ENCODE results near the gene IFNAR2. TPM values are rescaled to one million over a fixed set of nuclear protein-coding genes. Genes with fewer than 3 reads are reported as not detected.

IFNAR2 gene
- polyA plus RNA-seq, 3 donors = 47.7 to 79.8 (median 59.5) TPM

DNA sequence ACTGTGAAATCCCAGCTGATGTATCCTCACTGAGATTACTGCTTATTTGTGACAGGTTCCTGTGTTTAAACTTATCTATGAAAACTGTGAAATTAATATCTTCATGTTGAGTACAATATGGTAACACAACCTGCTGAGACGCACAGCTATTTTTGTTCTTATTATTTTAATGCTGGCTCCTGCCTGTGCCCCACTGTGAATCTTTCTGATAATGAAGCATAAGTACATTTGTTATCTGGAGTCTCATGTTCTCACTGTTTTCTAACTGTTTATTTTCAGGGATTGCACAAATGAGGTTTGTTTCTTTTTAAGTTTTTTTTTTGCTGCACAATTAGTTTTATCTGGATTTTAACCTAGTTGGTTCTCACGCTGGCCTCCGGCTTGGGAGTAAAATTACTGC, 39.9 kb upstream of the IFNAR2 start:
- H3K9me3 Mint-ChIP-seq = peaks cover 5 to 9% (median 8%) of the 10 kb centered on the region in 7 donors
- no peak overlapping the region for H3K27ac Mint-ChIP-seq
- H2AFZ ChIP-seq (ENCODE audit: insufficient read depth, low read depth, low read length, poor library complexity, severe bottlenecking) = no peak overlapping the region
- no peaks in the 10 kb centered on the region for H4K20me1 ChIP-seq (ENCODE audit: insufficient read depth, low read length)
- H3K36me3 ChIP-seq (replicated peaks in 1 of 2; ENCODE audit: control insufficient read depth in 1 of 2, insufficient read depth in 2 of 2, low read length in 2 of 2) = no peaks in the 10 kb centered on the region
- H3K4me3 ChIP-seq (replicated peaks in 1 of 3; ENCODE audit: low read depth in 2 of 3, low read length in 3 of 3) = no peak overlapping the region
- H3K79me2 ChIP-seq (ENCODE audit: insufficient read depth, low read length) = no peaks in the 10 kb centered on the region
- intact Hi-C loops (cut with micrococcal nuclease) = loop anchor here (10.0 kb wide), 4 partner anchors 165 to 355 kb away; partner anchors contain the start of gene OLIG2 (in 1 of the 2)
- H3K27me3 ChIP-seq (ENCODE audit: control insufficient read depth in 2 of 2, insufficient read depth in 2 of 2, low read length in 2 of 2) = no peaks in the 10 kb centered on the region
- no peak for DNase-seq
- H3K4me3 Mint-ChIP-seq = peak overlapping the region in 1 of 2 donors; percentile 27
- TF ChIP-seq, protein P1, sequence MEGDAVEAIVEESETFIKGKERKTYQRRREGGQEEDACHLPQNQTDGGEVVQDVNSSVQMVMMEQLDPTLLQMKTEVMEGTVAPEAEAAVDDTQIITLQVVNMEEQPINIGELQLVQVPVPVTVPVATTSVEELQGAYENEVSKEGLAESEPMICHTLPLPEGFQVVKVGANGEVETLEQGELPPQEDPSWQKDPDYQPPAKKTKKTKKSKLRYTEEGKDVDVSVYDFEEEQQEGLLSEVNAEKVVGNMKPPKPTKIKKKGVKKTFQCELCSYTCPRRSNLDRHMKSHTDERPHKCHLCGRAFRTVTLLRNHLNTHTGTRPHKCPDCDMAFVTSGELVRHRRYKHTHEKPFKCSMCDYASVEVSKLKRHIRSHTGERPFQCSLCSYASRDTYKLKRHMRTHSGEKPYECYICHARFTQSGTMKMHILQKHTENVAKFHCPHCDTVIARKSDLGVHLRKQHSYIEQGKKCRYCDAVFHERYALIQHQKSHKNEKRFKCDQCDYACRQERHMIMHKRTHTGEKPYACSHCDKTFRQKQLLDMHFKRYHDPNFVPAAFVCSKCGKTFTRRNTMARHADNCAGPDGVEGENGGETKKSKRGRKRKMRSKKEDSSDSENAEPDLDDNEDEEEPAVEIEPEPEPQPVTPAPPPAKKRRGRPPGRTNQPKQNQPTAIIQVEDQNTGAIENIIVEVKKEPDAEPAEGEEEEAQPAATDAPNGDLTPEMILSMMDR (IDR thresholded peaks at IDR 0.05) = no peak
- peaks cover 10 to 12% of the 10 kb centered on the region in 2 donors for H3K4me1 ChIP-seq (ENCODE audit: control insufficient read depth in 1 of 2, insufficient read depth in 2 of 2, low read length in 2 of 2)
- no peak overlapping the region for H3K27ac ChIP-seq (ENCODE audit: low read depth in 1 of 2, low read length in 2 of 2)
- no peaks in the 10 kb centered on the region for H3K36me3 Mint-ChIP-seq
- H3K27me3 Mint-ChIP-seq (ENCODE audit: low read depth in 3 of 3) = peaks cover 7 to 18% (median 12%) of the 10 kb centered on the region in 3 donors
- H3K9me3 ChIP-seq (replicated peaks in 1 of 2; ENCODE audit: control insufficient read depth in 1 of 2, insufficient read depth in 1 of 2, low read length in 2 of 2) = no peaks in the 10 kb centered on the region
- peaks cover 26% of the 10 kb centered on the region for H3K4me1 Mint-ChIP-seq
- H3K4me2 ChIP-seq (replicated peaks; ENCODE audit: extremely low read depth, low read length, poor library complexity, severe bottlenecking) = no peak overlapping the region
- 81% methylated on average over 2 of the region's 3 CpGs for WGBS (ENCODE audit: insufficient coverage)
- H3K9ac ChIP-seq (ENCODE audit: insufficient read depth, low read length, poor library complexity, severe bottlenecking) = no peak overlapping the region

DNA sequence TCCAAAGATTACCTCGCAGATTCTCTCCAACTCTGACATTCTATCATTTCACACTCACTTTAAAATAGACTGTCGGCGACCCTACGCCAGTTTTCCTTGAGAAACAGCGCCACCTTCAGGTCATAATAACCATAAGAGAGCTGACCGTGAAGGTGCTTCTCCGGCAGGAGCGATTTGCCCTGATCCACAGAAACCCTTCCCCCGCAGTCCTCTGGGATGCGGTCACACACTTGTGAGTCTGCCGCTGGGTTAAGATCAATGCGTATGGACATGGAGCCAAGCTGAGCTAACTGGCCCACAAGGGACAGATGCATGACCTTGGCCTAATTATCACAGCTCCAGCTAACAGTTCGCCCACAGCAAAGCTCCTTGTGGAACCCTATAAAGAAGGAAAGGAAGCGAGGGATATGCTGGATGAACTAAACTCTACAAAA, 32.8 kb upstream of the IFNAR2 start:
- intact Hi-C loops (cut with micrococcal nuclease) = loop anchor here (5.0 to 10.0 kb wide), 8 partner anchors 35 to 362 kb away; partner anchors contain the start of genes IFNGR2 (in 1 of the 2) and OLIG2 (in 1 of the 2)
- H3K4me1 Mint-ChIP-seq = peaks cover 49% of the 10 kb centered on the region
- Histone ChIP-seq H3K9me3 (replicated peaks in 1 of 2; ENCODE audit: control insufficient read depth in 1 of 2, insufficient read depth in 1 of 2, low read length in 2 of 2) (no peaks in the 10 kb centered on the region), H3K36me3 (replicated peaks in 1 of 2; ENCODE audit: control insufficient read depth in 1 of 2, insufficient read depth in 2 of 2, low read length in 2 of 2) (no peaks in the 10 kb centered on the region), H3K4me1 (ENCODE audit: control insufficient read depth in 1 of 2, insufficient read depth in 2 of 2, low read length in 2 of 2) (peaks cover 40 to 46% of the 10 kb centered on the region in 2 donors), H3K4me2 (replicated peaks; ENCODE audit: extremely low read depth, low read length, poor library complexity, severe bottlenecking) (peak overlapping the region; percentile 34), H4K20me1 (ENCODE audit: insufficient read depth, low read length) (no peaks in the 10 kb centered on the region), H3K27me3 (ENCODE audit: control insufficient read depth in 2 of 2, insufficient read depth in 2 of 2, low read length in 2 of 2) (no peaks in the 10 kb centered on the region), H2AFZ (ENCODE audit: insufficient read depth, low read depth, low read length, poor library complexity, severe bottlenecking) (peak overlapping the region; percentile 51), H3K4me3 (replicated peaks in 1 of 3; ENCODE audit: low read depth in 2 of 3, low read length in 3 of 3) (no peak overlapping the region), H3K9ac (ENCODE audit: insufficient read depth, low read length, poor library complexity, severe bottlenecking) (no peak overlapping the region), H3K79me2 (ENCODE audit: insufficient read depth, low read length) (no peaks in the 10 kb centered on the region), H3K27ac (ENCODE audit: low read depth in 1 of 2, low read length in 2 of 2) (peak overlapping the region in 1 of 2 donors; percentile 91)
- H3K27ac Mint-ChIP-seq = peak overlapping the region in 4 of 7 donors; percentile 33 to 98 (median 56)
- H3K27me3 Mint-ChIP-seq (ENCODE audit: low read depth in 3 of 3) = peaks cover 0 to 8% (median 8%) of the 10 kb centered on the region in 3 donors
- H3K4me3 Mint-ChIP-seq = no peak overlapping the region
- peak in 2 of 3 donors; percentile 62 to 67 for DNase-seq
- WGBS (ENCODE audit: insufficient coverage) = 1% methylated on average over 11 of the region's 14 CpGs
- H3K9me3 Mint-ChIP-seq = peaks cover 0 to 3% (median 0%) of the 10 kb centered on the region in 7 donors
- TF ChIP-seq, protein P1 (IDR thresholded peaks at IDR 0.05) = peak; percentile 91
- peaks cover 0 to 2% of the 10 kb centered on the region in 2 donors for H3K36me3 Mint-ChIP-seq
